Caco-2 (cell line): ENCODE data around the gene ATG16L2. TPM values are rescaled to one million over a fixed set of nuclear protein-coding genes. Genes with fewer than 3 reads are reported as not detected.

Source experiments
- BruUV-seq: library from RNA; stranded (reverse); fragments of 400-500 nt; replicated peaks from 2 replicates; lab custom pipeline; 2021; lab: Mats Ljungman, UMichigan
- CTCF ChIA-PET: fragments of 300-600 bp; sonication (Branson Sonifier 250); formaldehyde crosslinking; loops from one replicate; lab custom pipeline; 2022; ENCODE audit warnings: antibody characterized with exemption; lab: Charles Lee
- POLR2A ChIA-PET: fragments of 300-600 bp; sonication (Branson Sonifier 250); formaldehyde crosslinking; loops from one replicate; lab custom pipeline; 2022; ENCODE audit warnings: antibody characterized with exemption; lab: Charles Lee
- DNase-seq, 2 experiments: peaks; one replicate each; pipeline versions ENCODE4 v3.0.0 to v3.0.0-alpha.2; 2020 to 2022
- H3K27me3 ChIP-seq: replicated peaks from 2 replicates; pipeline ENCODE4 v1.6.0; 2011; ENCODE audit warnings: low read length; ENCODE audit not compliant: control insufficient read depth, insufficient read depth
- H3K36me3 ChIP-seq: 2 replicates; pipeline ENCODE4 v1.5.1; 2011; ENCODE audit warnings: low read length; ENCODE audit not compliant: control insufficient read depth, insufficient read depth
- H3K4me1 ChIP-seq: fragments of 250-450 bp; sonication (Bioruptor Pico); 2 replicates; pipeline ENCODE4 v1.5.1; 2020; ENCODE audit warnings: mild to moderate bottlenecking
- H3K4me3 ChIP-seq: 2 replicates; pipeline ENCODE4 v1.5.1; 2011; ENCODE audit warnings: low read depth, mild to moderate bottlenecking, control low read depth, low read length
- H3K9me3 ChIP-seq: fragments of 250-450 bp; sonication (Bioruptor Pico); 2 replicates; pipeline ENCODE4 v1.5.1; 2020; ENCODE audit warnings: mild to moderate bottlenecking, moderate library complexity
- H3K27ac Mint-ChIP-seq: one replicate; pipeline ENCODE4 v1.8.0; 2022; ENCODE audit warnings: mixed read lengths; ENCODE audit not compliant: unreplicated experiment
- H3K27me3 Mint-ChIP-seq: one replicate; pipeline ENCODE4 v1.8.0; 2022; ENCODE audit warnings: mixed read lengths; ENCODE audit not compliant: insufficient read depth, unreplicated experiment
- H3K36me3 Mint-ChIP-seq: one replicate; pipeline ENCODE4 v1.8.0; 2022; ENCODE audit warnings: mild to moderate bottlenecking, mixed read lengths; ENCODE audit not compliant: insufficient read depth, unreplicated experiment
- H3K4me1 Mint-ChIP-seq: one replicate; pipeline ENCODE4 v1.8.0; 2022; ENCODE audit warnings: low read depth, mixed read lengths; ENCODE audit not compliant: unreplicated experiment
- H3K4me3 Mint-ChIP-seq: one replicate; pipeline ENCODE4 v1.8.0; 2022; ENCODE audit warnings: mild to moderate bottlenecking, moderate library complexity, mixed read lengths; ENCODE audit not compliant: unreplicated experiment
- H3K9me3 Mint-ChIP-seq: one replicate; pipeline ENCODE4 v1.8.0; 2022; ENCODE audit warnings: mixed read lengths; ENCODE audit not compliant: unreplicated experiment
- CTCF ChIP-seq, 2 experiments: fragments of 200-600 bp in 1 of 2; IDR thresholded peaks; 1 replicate in 1 of 2; 2 replicates in 1 of 2; pipeline versions ENCODE4 v1.5.1 to v1.8.0; 2011 to 2022; ENCODE audit warnings: antibody characterized with exemption in 1 of 2, control low read depth in 1 of 2, inconsistent platforms in 1 of 2, low read depth in 1 of 2, low read length in 1 of 2, mild to moderate bottlenecking in 1 of 2, moderate library complexity in 1 of 2; ENCODE audit not compliant: insufficient read depth in 1 of 2, severe bottlenecking in 1 of 2, unreplicated experiment in 1 of 2
- intact Hi-C: fragments of 100-400 bp; cut with micrococcal nuclease; formaldehyde crosslinking; loops from one replicate; pipeline ENCODE4 v1.10.0; 2022; ENCODE audit not compliant: unreplicated experiment
- total RNA-seq: library from RNA; stranded (reverse); gene quantifications from 2 replicates; pipeline ENCODE4 v1.2.3, GENCODE V29; 2022

Gene ATG16L2
- total RNA-seq, 1 experiment from 2014 or later = 19.3 TPM

GRCh38 chr11:72816404-72816990 is 2.3 kb downstream of the ATG16L2 start:
- peaks cover 23% of the 10 kb centered on the region for H3K4me1 Mint-ChIP-seq
- no peak overlapping the region for H3K4me3 ChIP-seq
- no peak for TF ChIP-seq CTCF (IDR thresholded peaks at IDR 0.05; ENCODE audit: insufficient read depth in 1 of 2, low read depth in 1 of 2, low read length in 1 of 2, severe bottlenecking in 1 of 2, unreplicated experiment in 1 of 2)
- no peak for DNase-seq
- H3K36me3 Mint-ChIP-seq = peaks cover 38% of the 10 kb centered on the region
- BruUV-seq = no TSS peak
- H3K36me3 ChIP-seq = no peaks in the 10 kb centered on the region; the same call in none of the 2 replicates
- no peak overlapping the region for H3K4me3 Mint-ChIP-seq
- intact Hi-C loops = no loop called here
- no peaks in the 10 kb centered on the region for H3K9me3 Mint-ChIP-seq
- H3K27me3 Mint-ChIP-seq = no peaks in the 10 kb centered on the region
- H3K27ac Mint-ChIP-seq = no peak overlapping the region
- no peaks in the 10 kb centered on the region for H3K9me3 ChIP-seq
- CTCF ChIA-PET = interaction anchor here (1.2 kb wide), 1 partner anchor 91 kb away, joined by 4 read pairs; no protein-coding TSS in a partner anchor
- no peaks in the 10 kb centered on the region; the same call in 1 of the 2 replicates for H3K4me1 ChIP-seq
- POLR2A ChIA-PET = interaction anchor here (0.6 kb wide), 1 partner anchor 338 kb away, joined by 3 read pairs; no protein-coding TSS in a partner anchor
- no peaks in the 10 kb centered on the region for H3K27me3 ChIP-seq

GRCh38 chr11:72817966-72818365 is 3.8 kb downstream of the ATG16L2 start:
- Mint-ChIP-seq H3K36me3 (peaks cover 31% of the 10 kb centered on the region), H3K4me3 (no peak overlapping the region), H3K27me3 (no peaks in the 10 kb centered on the region), H3K27ac (no peak overlapping the region), H3K9me3 (no peaks in the 10 kb centered on the region), H3K4me1 (peaks cover 10% of the 10 kb centered on the region)
- BruUV-seq = no TSS peak
- no peak for TF ChIP-seq CTCF (IDR thresholded peaks at IDR 0.05; ENCODE audit: insufficient read depth in 1 of 2, low read depth in 1 of 2, low read length in 1 of 2, severe bottlenecking in 1 of 2, unreplicated experiment in 1 of 2)
- Histone ChIP-seq H3K27me3 (no peaks in the 10 kb centered on the region), H3K9me3 (no peaks in the 10 kb centered on the region), H3K4me3 (no peak overlapping the region), H3K4me1 (peaks cover 5% of the 10 kb centered on the region; the same call in 1 of the 2 replicates), H3K36me3 (no peaks in the 10 kb centered on the region; the same call in 1 of the 2 replicates)
- POLR2A ChIA-PET = no interaction called here
- intact Hi-C loops = no loop called here
- CTCF ChIA-PET = no interaction called here
- DNase-seq = no peak

GRCh38 chr11:72818971-72819370 is 4.8 kb downstream of the ATG16L2 start:
- H3K27ac Mint-ChIP-seq = no peak overlapping the region
- BruUV-seq = no TSS peak
- H3K9me3 Mint-ChIP-seq = no peaks in the 10 kb centered on the region
- ChIA-PET CTCF (interaction anchor here (0.6 to 1.3 kb wide), 3 partner anchors 25 to 489 kb away, joined by 3 to 7 read pairs (median 5); partner anchors contain the start of gene STARD10), POLR2A (interaction anchor here (0.6 to 0.7 kb wide), 2 partner anchors 9 to 501 kb away, joined by 5 to 9 read pairs; no protein-coding TSS in a partner anchor)
- no peak for DNase-seq
- intact Hi-C loops = no loop called here
- H3K4me3 Mint-ChIP-seq = no peak overlapping the region
- no peak for TF ChIP-seq CTCF (IDR thresholded peaks at IDR 0.05; ENCODE audit: insufficient read depth in 1 of 2, low read depth in 1 of 2, low read length in 1 of 2, severe bottlenecking in 1 of 2, unreplicated experiment in 1 of 2)
- H3K9me3 ChIP-seq = no peaks in the 10 kb centered on the region
- H3K36me3 ChIP-seq = no peaks in the 10 kb centered on the region; the same call in 1 of the 2 replicates
- H3K27me3 ChIP-seq = no peaks in the 10 kb centered on the region
- no peaks in the 10 kb centered on the region for H3K27me3 Mint-ChIP-seq
- no peak overlapping the region for H3K4me3 ChIP-seq
- H3K36me3 Mint-ChIP-seq = peaks cover 28% of the 10 kb centered on the region
- H3K4me1 ChIP-seq = peaks cover 5% of the 10 kb centered on the region; the same call in 1 of the 2 replicates
- no peaks in the 10 kb centered on the region for H3K4me1 Mint-ChIP-seq
